Fibroblast of lung (primary cell): ENCODE data around the gene OXER1.

ENCODE experiments used
- EZH2 ChIP-seq: IDR thresholded peaks from 2 replicates; pipeline ENCODE4 v1.5.1; 2012; ENCODE audit warnings: low read length, control low read depth, mild to moderate bottlenecking; ENCODE audit errors: missing control alignments
- TF ChIP-seq, protein P1 (sequence below), 2 donors: IDR thresholded peaks in 1 of 2; conservative IDR thresholded peaks in 1 of 2; 1 replicate in 1 of 2; 2 replicates in 1 of 2; pipeline ENCODE4 v1.5.1; 2011 to 2012; ENCODE audit warnings: low read length in 2 of 2, control low read depth in 1 of 2, inconsistent platforms in 1 of 2, low read depth in 1 of 2, mild to moderate bottlenecking in 1 of 2

DNA sequence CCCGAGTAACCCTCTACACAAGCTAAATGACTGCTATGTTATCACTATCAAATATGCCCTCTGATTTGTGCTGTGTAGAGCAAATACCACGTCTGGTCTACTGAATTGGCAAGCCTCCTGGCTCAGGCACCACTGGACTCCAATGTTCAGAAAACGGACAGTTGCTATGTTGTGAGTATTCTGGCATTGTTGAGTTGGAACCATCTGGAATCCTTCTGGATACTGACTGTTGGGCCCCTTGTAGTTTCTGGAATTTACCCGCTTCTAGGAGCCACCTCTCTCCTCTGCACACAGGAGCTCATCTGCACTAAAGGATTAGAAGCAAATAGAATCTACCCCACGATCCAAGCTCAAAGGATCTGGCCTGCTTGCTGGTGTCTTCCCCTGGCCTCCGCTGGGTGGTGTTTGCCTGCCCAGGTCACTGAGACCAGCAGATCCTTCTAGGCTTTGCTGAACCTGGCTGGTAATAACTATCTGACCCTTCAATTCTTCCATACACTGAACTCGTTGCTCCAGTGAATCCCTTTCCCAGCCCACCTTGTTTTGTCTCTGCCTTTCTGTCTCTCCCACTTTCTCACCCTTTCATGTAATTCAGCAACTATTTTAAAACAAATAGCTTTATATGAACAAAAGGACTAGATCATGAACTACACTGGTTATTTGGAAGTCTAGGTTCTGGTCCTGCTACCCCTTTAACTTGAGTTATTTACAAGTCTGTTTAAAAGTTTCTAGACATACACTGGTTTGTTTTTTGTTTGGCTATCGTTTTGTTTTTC lies 30.5 kb upstream of the OXER1 start:
- TF ChIP-seq, protein P1, sequence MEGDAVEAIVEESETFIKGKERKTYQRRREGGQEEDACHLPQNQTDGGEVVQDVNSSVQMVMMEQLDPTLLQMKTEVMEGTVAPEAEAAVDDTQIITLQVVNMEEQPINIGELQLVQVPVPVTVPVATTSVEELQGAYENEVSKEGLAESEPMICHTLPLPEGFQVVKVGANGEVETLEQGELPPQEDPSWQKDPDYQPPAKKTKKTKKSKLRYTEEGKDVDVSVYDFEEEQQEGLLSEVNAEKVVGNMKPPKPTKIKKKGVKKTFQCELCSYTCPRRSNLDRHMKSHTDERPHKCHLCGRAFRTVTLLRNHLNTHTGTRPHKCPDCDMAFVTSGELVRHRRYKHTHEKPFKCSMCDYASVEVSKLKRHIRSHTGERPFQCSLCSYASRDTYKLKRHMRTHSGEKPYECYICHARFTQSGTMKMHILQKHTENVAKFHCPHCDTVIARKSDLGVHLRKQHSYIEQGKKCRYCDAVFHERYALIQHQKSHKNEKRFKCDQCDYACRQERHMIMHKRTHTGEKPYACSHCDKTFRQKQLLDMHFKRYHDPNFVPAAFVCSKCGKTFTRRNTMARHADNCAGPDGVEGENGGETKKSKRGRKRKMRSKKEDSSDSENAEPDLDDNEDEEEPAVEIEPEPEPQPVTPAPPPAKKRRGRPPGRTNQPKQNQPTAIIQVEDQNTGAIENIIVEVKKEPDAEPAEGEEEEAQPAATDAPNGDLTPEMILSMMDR (conservative IDR thresholded peaks at IDR 0.05 in 1 of 2, IDR thresholded peaks at IDR 0.05 in 1 of 2; ENCODE audit: low read depth in 1 of 2, low read length in 2 of 2), result peak; percentile 14 to 60
- TF ChIP-seq EZH2, result no peak
